ENCODE measurements around the gene MRPL20. TPM values are rescaled to one million over a fixed set of nuclear protein-coding genes. Genes with fewer than 3 reads are reported as not detected.

Gene MRPL20
- total and polyA plus RNA-seq, 9 of the 15 experiments (the other 6 are each of a cell fraction or from before 2014, with no cell fraction given) = 180 to 671 (median 229) TPM

DNA sequence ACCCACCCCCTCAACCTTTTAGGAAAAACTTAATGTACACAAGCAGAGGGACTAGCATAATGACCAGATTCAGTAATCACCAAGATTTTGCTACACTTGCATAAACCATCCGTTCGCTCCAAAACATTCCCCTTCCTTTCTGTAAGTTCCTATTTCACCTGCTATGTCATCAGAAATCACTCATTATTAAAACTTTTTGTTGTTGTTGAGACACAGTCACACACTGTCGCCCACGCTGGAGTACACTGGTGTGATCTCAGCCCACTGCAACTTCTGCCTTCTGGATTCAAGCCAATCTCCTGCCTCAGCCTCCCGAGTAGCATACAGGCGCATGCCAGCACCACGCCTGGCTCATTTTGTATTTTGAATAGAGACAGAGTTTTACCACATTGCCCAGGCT is 3.4 kb downstream of the MRPL20 start (continued):
- TF ChIP-seq, protein P1, sequence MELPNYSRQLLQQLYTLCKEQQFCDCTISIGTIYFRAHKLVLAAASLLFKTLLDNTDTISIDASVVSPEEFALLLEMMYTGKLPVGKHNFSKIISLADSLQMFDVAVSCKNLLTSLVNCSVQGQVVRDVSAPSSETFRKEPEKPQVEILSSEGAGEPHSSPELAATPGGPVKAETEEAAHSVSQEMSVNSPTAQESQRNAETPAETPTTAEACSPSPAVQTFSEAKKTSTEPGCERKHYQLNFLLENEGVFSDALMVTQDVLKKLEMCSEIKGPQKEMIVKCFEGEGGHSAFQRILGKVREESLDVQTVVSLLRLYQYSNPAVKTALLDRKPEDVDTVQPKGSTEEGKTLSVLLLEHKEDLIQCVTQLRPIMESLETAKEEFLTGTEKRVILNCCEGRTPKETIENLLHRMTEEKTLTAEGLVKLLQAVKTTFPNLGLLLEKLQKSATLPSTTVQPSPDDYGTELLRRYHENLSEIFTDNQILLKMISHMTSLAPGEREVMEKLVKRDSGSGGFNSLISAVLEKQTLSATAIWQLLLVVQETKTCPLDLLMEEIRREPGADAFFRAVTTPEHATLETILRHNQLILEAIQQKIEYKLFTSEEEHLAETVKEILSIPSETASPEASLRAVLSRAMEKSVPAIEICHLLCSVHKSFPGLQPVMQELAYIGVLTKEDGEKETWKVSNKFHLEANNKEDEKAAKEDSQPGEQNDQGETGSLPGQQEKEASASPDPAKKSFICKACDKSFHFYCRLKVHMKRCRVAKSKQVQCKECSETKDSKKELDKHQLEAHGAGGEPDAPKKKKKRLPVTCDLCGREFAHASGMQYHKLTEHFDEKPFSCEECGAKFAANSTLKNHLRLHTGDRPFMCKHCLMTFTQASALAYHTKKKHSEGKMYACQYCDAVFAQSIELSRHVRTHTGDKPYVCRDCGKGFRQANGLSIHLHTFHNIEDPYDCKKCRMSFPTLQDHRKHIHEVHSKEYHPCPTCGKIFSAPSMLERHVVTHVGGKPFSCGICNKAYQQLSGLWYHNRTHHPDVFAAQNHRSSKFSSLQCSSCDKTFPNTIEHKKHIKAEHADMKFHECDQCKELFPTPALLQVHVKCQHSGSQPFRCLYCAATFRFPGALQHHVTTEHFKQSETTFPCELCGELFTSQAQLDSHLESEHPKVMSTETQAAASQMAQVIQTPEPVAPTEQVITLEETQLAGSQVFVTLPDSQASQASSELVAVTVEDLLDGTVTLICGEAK (IDR thresholded peaks at IDR 0.05) = no peak
- TF ChIP-seq, protein P1 (CRISPR knock-in tag; IDR thresholded peaks at IDR 0.05) = no peak
- TF ChIP-seq ZFP1 (CRISPR knock-in tag; IDR thresholded peaks at IDR 0.05) (no peak), CC2D1A (IDR thresholded peaks at IDR 0.05) (no peak), CHCHD3 (CRISPR knock-in tag; IDR thresholded peaks at IDR 0.05) (no peak), ZNF717 (CRISPR knock-in tag; IDR thresholded peaks at IDR 0.05) (no peak), SMARCC2 (IDR thresholded peaks at IDR 0.05; ENCODE audit: low read depth) (no peak), KAT7 (CRISPR knock-in tag; IDR thresholded peaks at IDR 0.05; ENCODE audit: borderline replicate concordance) (no peak), FOSL1 (tag; conservative IDR thresholded peaks at IDR 0.05) (no peak), MBD2 (IDR thresholded peaks at IDR 0.05; ENCODE audit: borderline replicate concordance, low read depth) (no peak), TARDBP (IDR thresholded peaks at IDR 0.05) (no peak), PRPF4 (IDR thresholded peaks at IDR 0.05; ENCODE audit: insufficient read depth, low read depth, low read length, poor library complexity, severe bottlenecking) (no peak), CBX5 (IDR thresholded peaks at IDR 0.05; ENCODE audit: borderline replicate concordance, low read depth) (no peak), PHF8 (IDR thresholded peaks at IDR 0.05; ENCODE audit: borderline replicate concordance, low read length) (no peak), SUPT5H (IDR thresholded peaks at IDR 0.05) (0 out of 2 replicates have a peak, but pooled peaks have one; percentile 39)
- TF ChIP-seq, protein P2, sequence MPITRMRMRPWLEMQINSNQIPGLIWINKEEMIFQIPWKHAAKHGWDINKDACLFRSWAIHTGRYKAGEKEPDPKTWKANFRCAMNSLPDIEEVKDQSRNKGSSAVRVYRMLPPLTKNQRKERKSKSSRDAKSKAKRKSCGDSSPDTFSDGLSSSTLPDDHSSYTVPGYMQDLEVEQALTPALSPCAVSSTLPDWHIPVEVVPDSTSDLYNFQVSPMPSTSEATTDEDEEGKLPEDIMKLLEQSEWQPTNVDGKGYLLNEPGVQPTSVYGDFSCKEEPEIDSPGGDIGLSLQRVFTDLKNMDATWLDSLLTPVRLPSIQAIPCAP (CRISPR knock-in tag; IDR thresholded peaks at IDR 0.05; ENCODE audit: borderline replicate concordance) = no peak
- TF ChIP-seq, protein P3, sequence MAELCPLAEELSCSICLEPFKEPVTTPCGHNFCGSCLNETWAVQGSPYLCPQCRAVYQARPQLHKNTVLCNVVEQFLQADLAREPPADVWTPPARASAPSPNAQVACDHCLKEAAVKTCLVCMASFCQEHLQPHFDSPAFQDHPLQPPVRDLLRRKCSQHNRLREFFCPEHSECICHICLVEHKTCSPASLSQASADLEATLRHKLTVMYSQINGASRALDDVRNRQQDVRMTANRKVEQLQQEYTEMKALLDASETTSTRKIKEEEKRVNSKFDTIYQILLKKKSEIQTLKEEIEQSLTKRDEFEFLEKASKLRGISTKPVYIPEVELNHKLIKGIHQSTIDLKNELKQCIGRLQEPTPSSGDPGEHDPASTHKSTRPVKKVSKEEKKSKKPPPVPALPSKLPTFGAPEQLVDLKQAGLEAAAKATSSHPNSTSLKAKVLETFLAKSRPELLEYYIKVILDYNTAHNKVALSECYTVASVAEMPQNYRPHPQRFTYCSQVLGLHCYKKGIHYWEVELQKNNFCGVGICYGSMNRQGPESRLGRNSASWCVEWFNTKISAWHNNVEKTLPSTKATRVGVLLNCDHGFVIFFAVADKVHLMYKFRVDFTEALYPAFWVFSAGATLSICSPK (IDR thresholded peaks at IDR 0.05; ENCODE audit: borderline replicate concordance) = no peak
- TF ChIP-seq, protein P4, sequence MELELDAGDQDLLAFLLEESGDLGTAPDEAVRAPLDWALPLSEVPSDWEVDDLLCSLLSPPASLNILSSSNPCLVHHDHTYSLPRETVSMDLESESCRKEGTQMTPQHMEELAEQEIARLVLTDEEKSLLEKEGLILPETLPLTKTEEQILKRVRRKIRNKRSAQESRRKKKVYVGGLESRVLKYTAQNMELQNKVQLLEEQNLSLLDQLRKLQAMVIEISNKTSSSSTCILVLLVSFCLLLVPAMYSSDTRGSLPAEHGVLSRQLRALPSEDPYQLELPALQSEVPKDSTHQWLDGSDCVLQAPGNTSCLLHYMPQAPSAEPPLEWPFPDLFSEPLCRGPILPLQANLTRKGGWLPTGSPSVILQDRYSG (tag; conservative IDR thresholded peaks at IDR 0.05; ENCODE audit: low read depth) = no peak
